ENCODE data around the gene CHD1L.

DNA sequence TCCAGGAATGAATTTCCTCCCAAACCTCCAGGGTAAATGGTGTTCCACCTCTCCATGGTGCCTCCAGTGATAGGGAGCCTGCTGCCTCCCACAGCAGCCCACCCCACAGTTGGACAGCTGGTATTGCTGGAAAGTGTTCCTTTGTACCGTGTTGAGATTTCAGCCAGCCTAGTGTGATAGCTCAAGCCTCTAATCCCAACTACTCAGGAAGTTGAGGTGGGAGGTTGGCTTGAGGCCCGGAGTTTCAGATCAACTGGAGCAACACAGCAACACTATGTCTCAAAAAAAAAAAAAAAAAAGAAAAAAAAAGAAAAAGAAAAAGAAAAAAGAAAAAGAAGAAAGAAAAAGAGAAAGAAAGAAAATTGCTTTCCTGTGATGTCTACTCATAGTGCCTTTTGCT lies 96.1 kb downstream of the CHD1L start:
- TF ChIP-seq, protein P1, sequence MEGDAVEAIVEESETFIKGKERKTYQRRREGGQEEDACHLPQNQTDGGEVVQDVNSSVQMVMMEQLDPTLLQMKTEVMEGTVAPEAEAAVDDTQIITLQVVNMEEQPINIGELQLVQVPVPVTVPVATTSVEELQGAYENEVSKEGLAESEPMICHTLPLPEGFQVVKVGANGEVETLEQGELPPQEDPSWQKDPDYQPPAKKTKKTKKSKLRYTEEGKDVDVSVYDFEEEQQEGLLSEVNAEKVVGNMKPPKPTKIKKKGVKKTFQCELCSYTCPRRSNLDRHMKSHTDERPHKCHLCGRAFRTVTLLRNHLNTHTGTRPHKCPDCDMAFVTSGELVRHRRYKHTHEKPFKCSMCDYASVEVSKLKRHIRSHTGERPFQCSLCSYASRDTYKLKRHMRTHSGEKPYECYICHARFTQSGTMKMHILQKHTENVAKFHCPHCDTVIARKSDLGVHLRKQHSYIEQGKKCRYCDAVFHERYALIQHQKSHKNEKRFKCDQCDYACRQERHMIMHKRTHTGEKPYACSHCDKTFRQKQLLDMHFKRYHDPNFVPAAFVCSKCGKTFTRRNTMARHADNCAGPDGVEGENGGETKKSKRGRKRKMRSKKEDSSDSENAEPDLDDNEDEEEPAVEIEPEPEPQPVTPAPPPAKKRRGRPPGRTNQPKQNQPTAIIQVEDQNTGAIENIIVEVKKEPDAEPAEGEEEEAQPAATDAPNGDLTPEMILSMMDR (IDR thresholded peaks at IDR 0.05; ENCODE audit: extremely low read depth in 1 of 2, insufficient read depth in 1 of 2, low read depth in 1 of 2, low read length in 2 of 2), result no peak
- TF ChIP-seq POLR2AphosphoS5 (IDR thresholded peaks at IDR 0.05; ENCODE audit: insufficient read depth, low read depth, low read length) (no peak), POLR2A (IDR thresholded peaks at IDR 0.05; ENCODE audit: low read depth, low read length) (no peak), JUN (IDR thresholded peaks at IDR 0.05; ENCODE audit: borderline replicate concordance, insufficient read depth, insufficient read length, low read depth) (no peak), EZH2 (IDR thresholded peaks at IDR 0.05; ENCODE audit: borderline replicate concordance, low read depth, low read length, severe bottlenecking) (no peak), MYC (IDR thresholded peaks at IDR 0.05; ENCODE audit: low read depth, low read length) (no peak), FOS (IDR thresholded peaks at IDR 0.05; ENCODE audit: borderline replicate concordance, insufficient read depth, low read length) (no peak), GATA2 (IDR thresholded peaks at IDR 0.05; ENCODE audit: insufficient read depth, insufficient read length, low read depth, low read length) (no peak)
- TF ChIP-seq, protein P2, sequence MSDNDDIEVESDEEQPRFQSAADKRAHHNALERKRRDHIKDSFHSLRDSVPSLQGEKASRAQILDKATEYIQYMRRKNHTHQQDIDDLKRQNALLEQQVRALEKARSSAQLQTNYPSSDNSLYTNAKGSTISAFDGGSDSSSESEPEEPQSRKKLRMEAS (IDR thresholded peaks at IDR 0.05; ENCODE audit: insufficient read depth, insufficient read length), result no peak

Data from endothelial cell of umbilical vein (primary cell).